ENCODE results near the gene INPP5E. TPM values are rescaled to one million over a fixed set of nuclear protein-coding genes. Genes with fewer than 3 reads are reported as not detected.

INPP5E gene
- total RNA-seq, 1 donor: 8.3 TPM

GRCh38 chr9:136445799-136446198, 6.2 kb upstream of the INPP5E start:
- no peak overlapping the region for H3K4me2 ChIP-seq (ENCODE audit: insufficient read depth, low read length)
- no peak overlapping the region for H2AFZ ChIP-seq (ENCODE audit: low read length)
- no peak for TF ChIP-seq CTCF (IDR thresholded peaks at IDR 0.05; ENCODE audit: extremely low read depth, low read depth, low read length)
- H3K79me2 ChIP-seq (ENCODE audit: insufficient read depth, low read length): peaks cover 2% of the 10 kb centered on the region
- no peaks in the 10 kb centered on the region for H3K27me3 ChIP-seq (ENCODE audit: insufficient read depth, low read length)
- H3K4me1 ChIP-seq (ENCODE audit: insufficient read depth, low read length): peaks cover 6% of the 10 kb centered on the region
- no peaks in the 10 kb centered on the region for H3K9me3 ChIP-seq (ENCODE audit: low read depth, low read length)
- H3K27ac ChIP-seq (ENCODE audit: low read depth, low read length): no peak overlapping the region
- peaks cover 42% of the 10 kb centered on the region for H4K20me1 ChIP-seq (ENCODE audit: insufficient read depth, low read length)
- H3K36me3 ChIP-seq (ENCODE audit: insufficient read depth, low read length): peaks cover 98% of the 10 kb centered on the region
- no peak overlapping the region for H3K4me3 ChIP-seq (ENCODE audit: insufficient read depth, low read length)
- DNase-seq (ENCODE audit: insufficient read length, low spot score, missing footprints): no peak

- Histone ChIP-seq H3K79me2 (ENCODE audit: insufficient read depth, low read length) (peaks cover 5% of the 10 kb centered on the region), H3K9me3 (ENCODE audit: low read depth, low read length) (no peaks in the 10 kb centered on the region), H2AFZ (ENCODE audit: low read length) (no peak overlapping the region), H4K20me1 (ENCODE audit: insufficient read depth, low read length) (peaks cover 53% of the 10 kb centered on the region), H3K4me3 (ENCODE audit: insufficient read depth, low read length) (no peak overlapping the region), H3K4me2 (ENCODE audit: insufficient read depth, low read length) (no peak overlapping the region), H3K27me3 (ENCODE audit: insufficient read depth, low read length) (no peaks in the 10 kb centered on the region), H3K4me1 (ENCODE audit: insufficient read depth, low read length) (peaks cover 11% of the 10 kb centered on the region), H3K27ac (ENCODE audit: low read depth, low read length) (no peak overlapping the region), H3K36me3 (ENCODE audit: insufficient read depth, low read length) (peaks cover 90% of the 10 kb centered on the region)
- no peak for TF ChIP-seq CTCF (IDR thresholded peaks at IDR 0.05; ENCODE audit: extremely low read depth, low read depth, low read length)
- no peak for DNase-seq (ENCODE audit: insufficient read length, low spot score, missing footprints)
Measured at GRCh38 chr9:136444102-136444501, 4.5 kb upstream of the INPP5E start.

- DNase-seq (ENCODE audit: insufficient read length, low spot score, missing footprints): no peak
- peaks cover 9% of the 10 kb centered on the region for H3K79me2 ChIP-seq (ENCODE audit: insufficient read depth, low read length)
- no peak for TF ChIP-seq CTCF (IDR thresholded peaks at IDR 0.05; ENCODE audit: extremely low read depth, low read depth, low read length)
- H3K4me1 ChIP-seq (ENCODE audit: insufficient read depth, low read length): peaks cover 11% of the 10 kb centered on the region
- H4K20me1 ChIP-seq (ENCODE audit: insufficient read depth, low read length): peaks cover 53% of the 10 kb centered on the region
- H3K36me3 ChIP-seq (ENCODE audit: insufficient read depth, low read length): peaks cover 86% of the 10 kb centered on the region
- no peak overlapping the region for H3K4me2 ChIP-seq (ENCODE audit: insufficient read depth, low read length)
- H3K27ac ChIP-seq (ENCODE audit: low read depth, low read length): no peak overlapping the region
- no peak overlapping the region for H2AFZ ChIP-seq (ENCODE audit: low read length)
- no peaks in the 10 kb centered on the region for H3K9me3 ChIP-seq (ENCODE audit: low read depth, low read length)
- no peaks in the 10 kb centered on the region for H3K27me3 ChIP-seq (ENCODE audit: insufficient read depth, low read length)
- no peak overlapping the region for H3K4me3 ChIP-seq (ENCODE audit: insufficient read depth, low read length)
Measured at GRCh38 chr9:136443687-136444086, 4.0 kb upstream of the INPP5E start.

- no peak for TF ChIP-seq CTCF (IDR thresholded peaks at IDR 0.05; ENCODE audit: extremely low read depth, low read depth, low read length)
- no peak for DNase-seq (ENCODE audit: insufficient read length, low spot score, missing footprints)
- Histone ChIP-seq H2AFZ (ENCODE audit: low read length) (no peak overlapping the region), H3K27ac (ENCODE audit: low read depth, low read length) (no peak overlapping the region), H3K4me3 (ENCODE audit: insufficient read depth, low read length) (no peak overlapping the region), H3K4me2 (ENCODE audit: insufficient read depth, low read length) (no peak overlapping the region), H3K9me3 (ENCODE audit: low read depth, low read length) (no peaks in the 10 kb centered on the region), H3K36me3 (ENCODE audit: insufficient read depth, low read length) (peaks cover 82% of the 10 kb centered on the region), H4K20me1 (ENCODE audit: insufficient read depth, low read length) (peaks cover 58% of the 10 kb centered on the region), H3K27me3 (ENCODE audit: insufficient read depth, low read length) (no peaks in the 10 kb centered on the region), H3K79me2 (ENCODE audit: insufficient read depth, low read length) (peaks cover 15% of the 10 kb centered on the region), H3K4me1 (ENCODE audit: insufficient read depth, low read length) (peaks cover 16% of the 10 kb centered on the region)
Measured at GRCh38 chr9:136443087-136443486, 3.4 kb upstream of the INPP5E start.

Data from osteoblast (primary cell).